Esophagus squamous epithelium (tissue), 4 donors: ENCODE data around the gene PRKCE.
"Not testable (repeated sequence)": the region's sequence is repeated elsewhere in the genome, so short reads cannot be mapped to it uniquely, and the experiment has no call there.

Experiments
- CTCF ChIP-seq, 6 experiments: fragments of 450-650 bp in 4 of 6; fragments of 200-600 bp in 2 of 6; sonication (generic) in 2 of 6; IDR thresholded peaks; one replicate each; pipeline ENCODE4 v1.5.1; 2016 to 2019; ENCODE audit warnings: antibody characterized with exemption in 6 of 6, mild to moderate bottlenecking in 4 of 6, moderate library complexity in 4 of 6
- POLR2A ChIP-seq, 4 donors: fragments of 450-650 bp; IDR thresholded peaks; one replicate each; pipeline ENCODE4 v1.6.1; 2017; ENCODE audit warnings: antibody characterized with exemption in 4 of 4, mild to moderate bottlenecking in 4 of 4, moderate library complexity in 3 of 4

GRCh38 chr2:45716432-45716831 is 65.0 kb downstream of the PRKCE start:
- TF ChIP-seq CTCF, POLR2A (IDR thresholded peaks at IDR 0.05): not testable (repeated sequence)
